Measurements from ENCODE around the gene BPGM.

- TF ChIP-seq CTCF (IDR thresholded peaks at IDR 0.05) (no peak), EZH2phosphoT487 (IDR thresholded peaks at IDR 0.05) (no peak)
Measured at GRCh38 chr7:134690614-134691504, 44.2 kb downstream of the BPGM start.
